HepG2 (cell line): Measurements from ENCODE around the gene AKAP12. TPM values are rescaled to one million over a fixed set of nuclear protein-coding genes. Genes with fewer than 3 reads are reported as not detected.

ENCODE experiments used
- DMAP1 ChIP-seq: IDR thresholded peaks from 2 replicates; pipeline ENCODE4 v1.6.1; 2016
- FOSL2 ChIP-seq: sonication (generic); formaldehyde crosslinking; IDR thresholded peaks from 2 replicates; pipeline ENCODE4 v1.4.0; 2020; ENCODE audit warnings: missing genetic modification reagents
- IRX3 ChIP-seq: sonication (generic); formaldehyde crosslinking; IDR thresholded peaks from 2 replicates; pipeline ENCODE4 v1.8.1; 2023; ENCODE audit warnings: mild to moderate bottlenecking, low read depth, missing genetic modification reagents, borderline replicate concordance
- KDM3A ChIP-seq: IDR thresholded peaks from 2 replicates; pipeline ENCODE4 v1.6.1; 2018; ENCODE audit warnings: low read depth, missing compliant biosample characterization
- LCORL ChIP-seq, 2 experiments: fragments of 450-650 bp in 1 of 2; sonication (generic) in 1 of 2; formaldehyde crosslinking in 1 of 2; IDR thresholded peaks; 2 replicates each; pipeline versions ENCODE4 v1.5.0 to v1.6.1; 2017 to 2020; ENCODE audit warnings: antibody characterized with exemption in 1 of 2, missing genetic modification reagents in 1 of 2
- MAFG ChIP-seq: sonication (generic); formaldehyde crosslinking; IDR thresholded peaks from 2 replicates; pipeline ENCODE4 v1.5.1; 2020; ENCODE audit warnings: mild to moderate bottlenecking, missing genetic modification reagents
- MED1 ChIP-seq: sonication (generic); formaldehyde crosslinking; IDR thresholded peaks from 2 replicates; pipeline ENCODE4 v1.4.0; 2020; ENCODE audit warnings: missing genetic modification reagents
- RARA ChIP-seq: IDR thresholded peaks from 2 replicates; pipeline ENCODE4 v1.6.1; 2016; ENCODE audit warnings: missing genetic modification reagents, missing compliant biosample characterization
- SATB2 ChIP-seq: sonication (generic); formaldehyde crosslinking; IDR thresholded peaks from 2 replicates; pipeline ENCODE4 v1.5.0; 2020; ENCODE audit warnings: missing genetic modification reagents
- SOX13 ChIP-seq, 3 experiments: fragments of 450-650 bp in 1 of 3; sonication (generic) in 1 of 3; formaldehyde crosslinking in 1 of 3; IDR thresholded peaks in 2 of 3; conservative IDR thresholded peaks in 1 of 3; 2 replicates each; pipeline versions ENCODE4 v1.5.0 to v1.6.1; 2016 to 2020; ENCODE audit warnings: antibody characterized with exemption in 1 of 3, mild to moderate bottlenecking in 1 of 3, missing compliant biosample characterization in 1 of 3, missing genetic modification reagents in 1 of 3, moderate library complexity in 1 of 3
- SSRP1 ChIP-seq: IDR thresholded peaks from 2 replicates; pipeline ENCODE4 v1.6.1; 2016; ENCODE audit warnings: control low read depth
- TOPORS ChIP-seq: sonication (generic); formaldehyde crosslinking; IDR thresholded peaks from 2 replicates; pipeline ENCODE4 v1.8.0; 2023; ENCODE audit warnings: mild to moderate bottlenecking, missing genetic modification reagents
- ZFP36L2 ChIP-seq: sonication (generic); formaldehyde crosslinking; IDR thresholded peaks from 2 replicates; pipeline ENCODE4 v1.4.0; 2020; ENCODE audit warnings: missing genetic modification reagents
- ZMYM4 ChIP-seq: sonication (generic); formaldehyde crosslinking; IDR thresholded peaks from 2 replicates; pipeline ENCODE4 v1.8.1; 2023; ENCODE audit warnings: mild to moderate bottlenecking, missing genetic modification reagents
- ZNF17 ChIP-seq: sonication (generic); formaldehyde crosslinking; IDR thresholded peaks from 2 replicates; pipeline ENCODE4 v1.5.0; 2020; ENCODE audit warnings: mild to moderate bottlenecking, missing genetic modification reagents
- ZNF709 ChIP-seq: sonication (generic); formaldehyde crosslinking; IDR thresholded peaks from 2 replicates; pipeline ENCODE4 v1.5.0; 2020; ENCODE audit warnings: mild to moderate bottlenecking, missing genetic modification reagents
- polyA plus RNA-seq, 8 experiments: library from polyadenylated mRNA; depleted of rRNA in 3 of 8; stranded (reverse) in 7 of 8; unstranded in 1 of 8; fragments of >200 nt; fragmentation: Illumina TruSeq in 4 of 8; extraction: Trizol in 4 of 8; gene quantifications; 2 replicates each; pipeline versions ENCODE4 v1.2.1 to v1.2.3, GENCODE V29; 2011 to 2016; ENCODE audit warnings: low read depth in 4 of 8, missing spikeins in 1 of 8, mixed read lengths in 1 of 8; ENCODE audit not compliant: insufficient read depth in 1 of 8
- total RNA-seq, 5 experiments: library from RNA; depleted of rRNA; stranded (reverse); fragments of >200 nt; fragmentation: Illumina TruSeq; extraction: Trizol; gene quantifications; 2 replicates each; pipeline ENCODE4 v1.2.3, GENCODE V29; 2016; ENCODE audit warnings: low read depth in 1 of 5
- TF ChIP-seq, protein P1 (sequence below): sonication (generic); formaldehyde crosslinking; IDR thresholded peaks from 2 replicates; pipeline ENCODE4 v1.5.0; 2020; ENCODE audit warnings: mild to moderate bottlenecking, missing genetic modification reagents
- TF ChIP-seq, protein P2 (sequence below): sonication (generic); formaldehyde crosslinking; IDR thresholded peaks from 2 replicates; pipeline ENCODE4 v1.4.0; 2020; ENCODE audit warnings: missing genetic modification reagents, borderline replicate concordance

Gene AKAP12
- total and polyA plus RNA-seq, 2 of the 13 experiments (the other 11 are each of a cell fraction or from before 2014, with no cell fraction given), result 10.6 to 19.0 TPM

DNA sequence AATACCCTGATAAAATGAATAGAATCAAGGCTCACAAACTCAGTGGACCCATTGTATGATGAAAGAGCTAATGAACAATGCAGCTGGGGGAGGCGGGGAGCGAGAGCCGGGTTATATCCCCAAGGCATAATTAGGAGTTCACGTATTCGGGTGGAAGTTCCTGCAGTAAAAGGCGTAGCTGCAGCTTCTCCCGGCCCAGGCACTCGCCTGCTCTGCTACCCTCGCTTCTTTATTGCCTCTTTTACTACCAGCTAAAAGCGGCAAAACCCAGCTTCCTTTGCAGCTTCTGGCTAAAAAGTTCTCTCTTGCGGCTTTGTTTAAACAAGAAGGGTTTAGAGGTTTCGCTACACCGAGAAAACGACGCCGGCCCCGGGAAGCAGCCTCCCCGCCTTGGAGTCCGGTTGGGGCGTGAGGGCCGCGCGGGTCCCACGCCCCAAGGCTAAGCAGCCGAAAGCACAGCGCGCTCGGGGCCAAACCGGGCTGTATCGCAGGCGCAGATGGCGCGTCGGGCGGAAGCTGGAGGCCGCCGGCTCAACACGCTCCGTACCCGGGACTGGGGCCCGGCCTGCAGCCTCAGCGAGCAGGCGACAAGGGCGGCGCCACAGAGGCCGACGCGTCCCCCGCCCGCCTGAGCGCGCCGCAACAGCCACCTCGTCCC is 150.0 kb downstream of the AKAP12 start (continued):
- TF ChIP-seq SOX13 (IDR thresholded peaks at IDR 0.05), result 0 out of 2 replicates have a peak, but pooled peaks have one; percentile 17
- TF ChIP-seq SOX13 (CRISPR knock-in tag; conservative IDR thresholded peaks at IDR 0.05 in 1 of 2, IDR thresholded peaks at IDR 0.05 in 1 of 2), result peak in 1 of 2 experiments; percentile 55; a peak in 1 of 4 replicates
- TF ChIP-seq LCORL (IDR thresholded peaks at IDR 0.05), result no peak
- peak; percentile 53 for TF ChIP-seq LCORL (CRISPR knock-in tag; IDR thresholded peaks at IDR 0.05)
- peak; percentile 53; the same call in 1 of the 2 replicates for TF ChIP-seq KDM3A (CRISPR knock-in tag)
- TF ChIP-seq ZNF709, result peak; percentile 84; the same call in 1 of the 2 replicates
- TF ChIP-seq ZFP36L2, result no peak
- peak; percentile 12; the same call in 1 of the 2 replicates for TF ChIP-seq FOSL2 (CRISPR knock-in tag)
- TF ChIP-seq DMAP1, result peak; percentile 77
- peak; percentile 85 for TF ChIP-seq TOPORS (CRISPR knock-in tag)
- no peak for TF ChIP-seq MAFG (CRISPR knock-in tag)
- TF ChIP-seq RARA (CRISPR knock-in tag), result peak; percentile 41
- TF ChIP-seq SATB2 (CRISPR knock-in tag), result peak; percentile 89
- TF ChIP-seq, protein P1, sequence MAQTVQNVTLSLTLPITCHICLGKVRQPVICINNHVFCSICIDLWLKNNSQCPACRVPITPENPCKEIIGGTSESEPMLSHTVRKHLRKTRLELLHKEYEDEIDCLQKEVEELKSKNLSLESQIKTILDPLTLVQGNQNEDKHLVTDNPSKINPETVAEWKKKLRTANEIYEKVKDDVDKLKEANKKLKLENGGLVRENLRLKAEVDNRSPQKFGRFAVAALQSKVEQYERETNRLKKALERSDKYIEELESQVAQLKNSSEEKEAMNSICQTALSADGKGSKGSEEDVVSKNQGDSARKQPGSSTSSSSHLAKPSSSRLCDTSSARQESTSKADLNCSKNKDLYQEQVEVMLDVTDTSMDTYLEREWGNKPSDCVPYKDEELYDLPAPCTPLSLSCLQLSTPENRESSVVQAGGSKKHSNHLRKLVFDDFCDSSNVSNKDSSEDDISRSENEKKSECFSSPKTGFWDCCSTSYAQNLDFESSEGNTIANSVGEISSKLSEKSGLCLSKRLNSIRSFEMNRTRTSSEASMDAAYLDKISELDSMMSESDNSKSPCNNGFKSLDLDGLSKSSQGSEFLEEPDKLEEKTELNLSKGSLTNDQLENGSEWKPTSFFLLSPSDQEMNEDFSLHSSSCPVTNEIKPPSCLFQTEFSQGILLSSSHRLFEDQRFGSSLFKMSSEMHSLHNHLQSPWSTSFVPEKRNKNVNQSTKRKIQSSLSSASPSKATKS (CRISPR knock-in tag), result 0 out of 2 replicates have a peak, but pooled peaks have one; percentile 61
- TF ChIP-seq MED1 (CRISPR knock-in tag), result peak; percentile 76
- TF ChIP-seq ZNF17 (CRISPR knock-in tag), result peak; percentile 58; the same call in 1 of the 2 replicates
- peak; percentile 6; the same call in 1 of the 2 replicates for TF ChIP-seq ZMYM4 (CRISPR knock-in tag)
- TF ChIP-seq SSRP1, result no peak
- peak; percentile 88; the same call in 1 of the 2 replicates for TF ChIP-seq IRX3 (CRISPR knock-in tag)
- TF ChIP-seq, protein P2, sequence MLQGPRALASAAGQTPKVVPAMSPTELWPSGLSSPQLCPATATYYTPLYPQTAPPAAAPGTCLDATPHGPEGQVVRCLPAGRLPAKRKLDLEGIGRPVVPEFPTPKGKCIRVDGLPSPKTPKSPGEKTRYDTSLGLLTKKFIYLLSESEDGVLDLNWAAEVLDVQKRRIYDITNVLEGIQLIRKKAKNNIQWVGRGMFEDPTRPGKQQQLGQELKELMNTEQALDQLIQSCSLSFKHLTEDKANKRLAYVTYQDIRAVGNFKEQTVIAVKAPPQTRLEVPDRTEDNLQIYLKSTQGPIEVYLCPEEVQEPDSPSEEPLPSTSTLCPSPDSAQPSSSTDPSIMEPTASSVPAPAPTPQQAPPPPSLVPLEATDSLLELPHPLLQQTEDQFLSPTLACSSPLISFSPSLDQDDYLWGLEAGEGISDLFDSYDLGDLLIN (CRISPR knock-in tag), result peak; percentile 83; the same call in 1 of the 2 replicates
